Retinal pigment epithelial cell (primary cell): ENCODE data around the gene CCT8.
A peak's percentile ranks its signal among the peaks of the same experiment; 100 is the strongest.
"Not testable (repeated sequence)": the region's sequence is repeated elsewhere in the genome, so short reads cannot be mapped to it uniquely, and the experiment has no call there.

Source experiments
- DNase-seq: peaks from one replicate; pipeline ENCODE4 v3.0.0-alpha.2; 2010; ENCODE audit warnings: low read depth
- H3K4me3 ChIP-seq: 2 replicates; pipeline ENCODE4 v1.5.1; 2011; ENCODE audit warnings: mild to moderate bottlenecking, low read length, control low read depth, moderate library complexity
- TF ChIP-seq, protein P1 (sequence below): conservative IDR thresholded peaks from 2 replicates; pipeline ENCODE4 v1.5.1; 2011; ENCODE audit warnings: low read depth, low read length, control low read depth, inconsistent platforms

CCT8 gene

DNA sequence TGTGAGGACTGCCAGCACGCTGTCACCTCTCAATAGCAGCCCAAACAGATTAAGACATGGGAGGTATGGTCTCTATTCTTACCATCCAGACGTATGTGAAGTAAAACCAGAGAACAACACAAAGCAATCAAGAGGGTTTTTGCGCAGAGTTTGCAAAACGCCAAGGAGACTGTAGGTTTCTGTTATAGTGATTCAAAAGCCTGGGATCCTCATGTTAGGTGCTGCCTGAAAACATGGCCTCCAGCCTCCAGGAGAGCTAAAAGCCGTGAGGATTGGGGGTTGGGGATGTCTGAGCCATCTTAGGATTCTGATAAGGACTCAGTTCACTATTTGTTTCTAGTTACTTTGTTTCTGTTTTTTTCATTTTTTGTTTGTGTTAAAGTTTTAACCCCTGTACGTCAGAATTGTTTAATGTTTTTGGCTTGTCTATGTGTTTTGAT lies 4.2 kb upstream of the CCT8 start:
- TF ChIP-seq, protein P1, sequence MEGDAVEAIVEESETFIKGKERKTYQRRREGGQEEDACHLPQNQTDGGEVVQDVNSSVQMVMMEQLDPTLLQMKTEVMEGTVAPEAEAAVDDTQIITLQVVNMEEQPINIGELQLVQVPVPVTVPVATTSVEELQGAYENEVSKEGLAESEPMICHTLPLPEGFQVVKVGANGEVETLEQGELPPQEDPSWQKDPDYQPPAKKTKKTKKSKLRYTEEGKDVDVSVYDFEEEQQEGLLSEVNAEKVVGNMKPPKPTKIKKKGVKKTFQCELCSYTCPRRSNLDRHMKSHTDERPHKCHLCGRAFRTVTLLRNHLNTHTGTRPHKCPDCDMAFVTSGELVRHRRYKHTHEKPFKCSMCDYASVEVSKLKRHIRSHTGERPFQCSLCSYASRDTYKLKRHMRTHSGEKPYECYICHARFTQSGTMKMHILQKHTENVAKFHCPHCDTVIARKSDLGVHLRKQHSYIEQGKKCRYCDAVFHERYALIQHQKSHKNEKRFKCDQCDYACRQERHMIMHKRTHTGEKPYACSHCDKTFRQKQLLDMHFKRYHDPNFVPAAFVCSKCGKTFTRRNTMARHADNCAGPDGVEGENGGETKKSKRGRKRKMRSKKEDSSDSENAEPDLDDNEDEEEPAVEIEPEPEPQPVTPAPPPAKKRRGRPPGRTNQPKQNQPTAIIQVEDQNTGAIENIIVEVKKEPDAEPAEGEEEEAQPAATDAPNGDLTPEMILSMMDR = no peak
- H3K4me3 ChIP-seq = peak overlapping the region; percentile 32
- DNase-seq = no peak

DNA sequence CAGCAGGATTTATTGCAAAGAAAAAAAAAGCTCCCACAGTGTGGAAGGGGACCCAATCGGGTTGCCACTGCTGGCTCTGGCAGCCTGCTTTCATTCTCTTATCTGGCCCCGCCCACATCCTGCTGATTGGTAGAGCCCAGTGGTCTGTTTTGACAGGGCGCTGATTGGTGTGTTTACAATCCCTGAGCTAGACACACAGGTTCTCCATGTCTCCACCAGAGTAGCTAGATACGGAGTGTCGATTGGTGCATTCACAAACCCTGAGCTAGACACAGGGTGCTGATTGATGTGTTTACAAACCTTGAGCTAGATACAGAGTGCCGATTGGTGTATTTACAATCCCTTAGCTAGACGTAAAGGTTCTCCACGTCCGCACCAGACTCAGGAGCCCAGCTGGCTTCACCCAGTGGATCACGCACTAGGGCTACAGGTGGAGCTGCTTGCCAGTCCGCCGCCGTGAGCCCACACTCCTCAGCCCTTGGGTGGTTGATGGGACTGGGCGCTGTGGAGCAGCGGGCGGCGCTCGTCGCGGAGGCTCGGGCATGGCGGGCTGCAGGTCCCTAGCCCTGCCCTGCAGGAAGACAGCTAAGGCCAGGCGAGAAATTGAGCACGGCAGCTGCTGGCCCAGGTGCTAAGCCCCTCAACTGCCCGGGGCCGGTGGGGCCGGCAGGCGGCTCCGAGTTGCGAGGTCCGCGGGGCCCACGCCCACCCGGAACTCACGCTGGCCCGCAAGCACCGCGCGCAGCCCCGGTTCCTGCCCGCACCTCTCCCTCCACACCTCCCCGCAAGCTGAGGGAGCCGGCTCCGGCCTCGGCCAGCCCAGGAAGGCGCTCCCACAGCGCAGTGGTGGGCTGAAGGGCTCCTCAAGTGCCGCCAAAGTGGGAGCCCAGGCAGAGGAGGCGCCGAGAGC lies 3.5 kb upstream of the CCT8 start:
- DNase-seq = not testable (repeated sequence)
- peak overlapping the region; percentile 32 for H3K4me3 ChIP-seq

DNA sequence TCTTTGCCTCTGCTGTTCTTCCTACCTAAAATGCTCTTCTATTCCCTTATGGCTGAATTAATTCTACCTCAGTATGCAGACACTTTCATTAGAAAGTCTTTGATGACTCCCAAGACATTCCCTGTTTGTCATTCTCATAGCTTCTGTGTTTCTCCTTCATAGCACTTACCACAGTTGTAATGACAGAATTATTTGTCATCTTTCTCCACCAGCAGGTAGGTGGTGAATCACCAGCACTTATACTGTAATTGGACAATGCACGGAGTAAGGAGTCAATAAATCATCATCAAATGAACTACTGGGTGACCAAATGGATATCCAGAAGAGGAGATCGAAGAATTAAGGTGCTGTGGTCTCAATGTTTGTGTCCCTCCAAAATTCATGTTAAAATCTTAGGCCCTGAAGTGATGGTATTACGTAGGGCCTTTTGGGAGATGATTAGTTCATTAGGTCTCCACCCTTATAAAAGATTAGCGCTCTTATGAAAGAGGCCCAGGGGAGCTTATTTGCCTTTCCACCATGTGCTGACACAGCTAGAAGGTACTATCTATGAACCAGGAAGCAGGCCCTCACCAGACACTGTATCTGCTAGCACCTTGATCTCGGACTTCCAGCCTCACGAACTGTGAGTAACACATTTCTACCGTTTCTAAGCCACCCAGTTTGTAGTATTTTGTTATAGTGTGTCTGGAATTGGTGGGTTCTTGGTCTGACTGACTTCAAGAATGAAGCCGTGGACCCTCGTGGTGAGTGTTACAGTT lies 2.4 kb upstream of the CCT8 start:
- TF ChIP-seq, protein P1 = no peak
- no peak for DNase-seq
- H3K4me3 ChIP-seq = no peak overlapping the region

- TF ChIP-seq, protein P1 = no peak
- no peak for DNase-seq
- H3K4me3 ChIP-seq = no peak overlapping the region
Observed at GRCh38 chr21:29074783-29075182, 1.3 kb upstream of the CCT8 start.

- TF ChIP-seq, protein P1 = no peak
- H3K4me3 ChIP-seq = peak overlapping the region; percentile 93
- DNase-seq = no peak
Observed at GRCh38 chr21:29074007-29074376, 544 bp upstream of the CCT8 start.

DNA sequence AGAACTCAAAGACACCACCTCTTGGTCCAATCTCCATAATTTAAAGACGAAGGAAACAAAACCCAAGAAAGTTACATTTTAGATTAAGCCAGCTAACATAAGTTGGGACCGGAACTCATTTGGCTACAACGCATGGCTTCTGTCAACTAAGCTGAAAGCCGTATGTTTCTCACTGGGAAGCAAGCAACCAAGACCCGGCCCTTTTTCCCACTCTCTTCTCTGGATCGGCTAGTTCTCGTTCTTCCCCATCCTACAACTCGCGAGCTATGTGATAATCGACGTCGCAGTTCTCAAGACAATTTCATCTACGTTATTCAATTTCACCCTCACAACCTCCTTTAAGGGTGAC lies 601 bp downstream of the CCT8 start:
- TF ChIP-seq, protein P1 = no peak
- DNase-seq = no peak
- peak overlapping the region; percentile 93 for H3K4me3 ChIP-seq

DNA sequence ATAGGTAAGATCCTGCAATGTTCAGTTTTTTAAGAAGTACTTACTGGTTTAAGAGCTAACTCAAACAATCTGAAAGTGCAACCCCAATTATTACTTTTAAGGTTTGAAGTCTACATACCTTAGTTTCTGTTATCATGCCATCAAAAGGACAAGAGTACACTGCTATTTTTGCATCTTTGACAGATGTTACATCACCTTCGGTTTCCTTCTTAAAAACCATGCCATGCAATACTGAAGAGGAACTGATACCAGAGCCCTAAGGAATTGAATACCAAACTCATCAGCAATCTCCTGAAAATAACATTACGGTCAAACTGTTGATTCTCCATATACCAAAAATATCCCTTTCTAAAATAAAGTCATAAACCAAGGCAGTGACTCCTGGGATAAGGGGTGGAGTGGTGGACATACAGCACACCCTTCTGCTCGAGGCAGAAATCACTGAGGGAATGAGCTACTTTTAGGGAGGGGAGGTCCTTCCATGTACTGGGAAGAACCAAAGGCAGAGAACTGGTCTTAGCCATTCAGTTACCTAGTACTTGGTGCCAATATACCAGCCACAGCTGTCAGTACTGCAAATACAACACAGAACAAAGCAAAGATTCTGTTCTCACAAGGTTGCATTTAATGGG lies 8.5 kb downstream of the CCT8 start:
- TF ChIP-seq, protein P1 = no peak
- no peak overlapping the region for H3K4me3 ChIP-seq
- DNase-seq = no peak
